ENCODE measurements around the gene BICC1. TPM values are rescaled to one million over a fixed set of nuclear protein-coding genes. Genes with fewer than 3 reads are reported as not detected.

Gene BICC1
- total RNA-seq, 4 donors from 2014 or later = 0.60 to 5.1 (median 2.2) TPM

DNA sequence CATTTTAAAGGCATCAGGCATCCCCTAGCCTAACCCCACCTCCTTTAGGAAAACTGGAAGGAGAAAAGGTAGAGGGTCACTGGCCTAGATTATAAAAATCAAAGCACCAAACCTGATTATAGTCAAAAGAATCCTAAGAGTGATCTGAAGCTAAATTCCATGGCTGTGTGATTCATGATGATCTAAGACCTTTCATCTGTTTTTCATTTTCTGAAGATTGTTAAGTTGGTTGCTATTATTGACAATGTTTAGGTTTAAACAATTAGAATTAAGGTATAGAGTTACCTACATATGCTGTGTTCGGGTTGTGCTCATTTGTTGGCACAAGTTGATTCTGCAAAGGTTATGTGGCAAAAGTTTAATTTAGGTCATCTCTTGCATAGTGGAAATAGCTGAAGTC lies 148.7 kb downstream of the BICC1 start:
- TF ChIP-seq POLR2A (IDR thresholded peaks at IDR 0.05) = no peak
- TF ChIP-seq, protein P1, sequence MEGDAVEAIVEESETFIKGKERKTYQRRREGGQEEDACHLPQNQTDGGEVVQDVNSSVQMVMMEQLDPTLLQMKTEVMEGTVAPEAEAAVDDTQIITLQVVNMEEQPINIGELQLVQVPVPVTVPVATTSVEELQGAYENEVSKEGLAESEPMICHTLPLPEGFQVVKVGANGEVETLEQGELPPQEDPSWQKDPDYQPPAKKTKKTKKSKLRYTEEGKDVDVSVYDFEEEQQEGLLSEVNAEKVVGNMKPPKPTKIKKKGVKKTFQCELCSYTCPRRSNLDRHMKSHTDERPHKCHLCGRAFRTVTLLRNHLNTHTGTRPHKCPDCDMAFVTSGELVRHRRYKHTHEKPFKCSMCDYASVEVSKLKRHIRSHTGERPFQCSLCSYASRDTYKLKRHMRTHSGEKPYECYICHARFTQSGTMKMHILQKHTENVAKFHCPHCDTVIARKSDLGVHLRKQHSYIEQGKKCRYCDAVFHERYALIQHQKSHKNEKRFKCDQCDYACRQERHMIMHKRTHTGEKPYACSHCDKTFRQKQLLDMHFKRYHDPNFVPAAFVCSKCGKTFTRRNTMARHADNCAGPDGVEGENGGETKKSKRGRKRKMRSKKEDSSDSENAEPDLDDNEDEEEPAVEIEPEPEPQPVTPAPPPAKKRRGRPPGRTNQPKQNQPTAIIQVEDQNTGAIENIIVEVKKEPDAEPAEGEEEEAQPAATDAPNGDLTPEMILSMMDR (IDR thresholded peaks at IDR 0.05) = no peak
- H3K4me1 ChIP-seq = peaks cover 0 to 3% (median 0%) of the 10 kb centered on the region in 4 donors
- H3K27ac ChIP-seq = no peak overlapping the region
- in situ Hi-C loops (cut with MboI; ENCODE audit: low pct_ligation_motif_present in 1 of 4, low pct_unique_long_range_greater_than_20kb in 1 of 4, low sequenced_read_pairs in 3 of 4) (no loop called here), intact Hi-C loops (cut with DNase I; ENCODE audit: low total_unique reads) (no loop called here)
- no peak for DNase-seq
- no peaks in the 10 kb centered on the region for H3K27me3 ChIP-seq
- no peaks in the 10 kb centered on the region for H3K36me3 ChIP-seq
- H3K4me3 ChIP-seq = no peak overlapping the region
- WGBS, 2 donors (ENCODE audit: low coverage in 1 of 2) = 71 to 89% methylated on average over 1 of the region's 1 CpG
- peaks cover 0 to 8% of the 10 kb centered on the region in 2 donors for H3K9me3 ChIP-seq

DNA sequence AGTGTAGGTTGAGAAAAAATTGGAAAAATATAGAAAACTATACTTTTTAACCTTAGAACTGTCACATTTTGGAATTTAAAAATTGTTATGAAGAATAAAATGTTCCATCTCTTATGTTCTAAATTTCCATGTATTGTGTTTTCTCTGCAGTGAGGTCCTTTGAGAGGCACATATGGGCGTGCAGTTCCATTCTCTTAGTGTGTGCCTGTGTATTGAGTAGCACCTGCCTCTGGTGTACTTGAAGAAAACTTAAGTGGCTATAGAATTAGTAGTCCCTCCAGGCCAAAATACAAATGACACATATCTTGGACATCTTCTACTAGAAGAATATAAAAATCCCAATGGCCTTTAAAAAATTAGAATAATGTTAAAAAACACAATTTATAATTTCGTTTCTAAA lies 149.2 kb downstream of the BICC1 start:
- Histone ChIP-seq H3K4me1 (peaks cover 0 to 3% (median 0%) of the 10 kb centered on the region in 4 donors), H3K27me3 (no peaks in the 10 kb centered on the region), H3K4me3 (no peak overlapping the region), H3K9me3 (peaks cover 0 to 8% of the 10 kb centered on the region in 2 donors), H3K27ac (no peak overlapping the region), H3K36me3 (no peaks in the 10 kb centered on the region)
- WGBS, 2 donors (ENCODE audit: low coverage in 1 of 2) = 36 to 46% methylated on average over 2 of the region's 2 CpGs
- in situ Hi-C loops (cut with MboI; ENCODE audit: low pct_ligation_motif_present in 1 of 4, low pct_unique_long_range_greater_than_20kb in 1 of 4, low sequenced_read_pairs in 3 of 4) (no loop called here), intact Hi-C loops (cut with DNase I; ENCODE audit: low total_unique reads) (no loop called here)
- TF ChIP-seq EP300 (IDR thresholded peaks at IDR 0.05; ENCODE audit: low read depth) (no peak), POLR2AphosphoS5 (IDR thresholded peaks at IDR 0.05) (no peak)
- TF ChIP-seq, protein P1 (IDR thresholded peaks at IDR 0.05) = no peak
- no peak for DNase-seq

DNA sequence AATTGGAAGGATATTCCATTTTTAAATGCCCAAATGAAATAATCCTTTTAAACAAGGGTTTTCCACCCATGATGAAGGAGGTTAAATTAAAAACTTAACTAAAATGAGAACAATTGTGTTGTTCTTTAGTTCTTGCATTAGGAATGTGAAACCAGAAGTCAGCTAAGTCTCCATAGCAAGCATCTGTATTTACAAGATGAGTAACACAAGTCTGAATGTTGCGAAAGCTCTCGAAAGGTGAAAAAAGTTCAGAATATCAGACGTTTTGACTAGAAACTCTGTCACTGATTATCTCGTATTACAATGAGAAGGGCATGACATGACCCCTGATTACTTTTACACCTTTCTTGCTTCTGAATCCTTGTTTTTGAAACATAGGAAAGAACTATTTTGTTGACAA lies 149.6 kb downstream of the BICC1 start:
- intact Hi-C loops (cut with DNase I; ENCODE audit: low total_unique reads) = no loop called here
- peaks cover 0 to 8% of the 10 kb centered on the region in 2 donors for H3K9me3 ChIP-seq
- H3K36me3 ChIP-seq = no peaks in the 10 kb centered on the region
- no peaks in the 10 kb centered on the region for H3K27me3 ChIP-seq
- no peak overlapping the region for H3K4me3 ChIP-seq
- H3K4me1 ChIP-seq = peaks cover 0 to 3% (median 0%) of the 10 kb centered on the region in 4 donors
- DNase-seq = no peak
- 58 to 69% methylated on average over 4 of the region's 4 CpGs for WGBS, 2 donors (ENCODE audit: low coverage in 1 of 2)
- in situ Hi-C loops (cut with MboI; ENCODE audit: low pct_ligation_motif_present in 1 of 4, low pct_unique_long_range_greater_than_20kb in 1 of 4, low sequenced_read_pairs in 3 of 4) = no loop called here
- no peak overlapping the region for H3K27ac ChIP-seq
- TF ChIP-seq, protein P1 (IDR thresholded peaks at IDR 0.05) = no peak
- TF ChIP-seq POLR2AphosphoS5 (IDR thresholded peaks at IDR 0.05) (no peak), EP300 (IDR thresholded peaks at IDR 0.05; ENCODE audit: low read depth) (no peak)

DNA sequence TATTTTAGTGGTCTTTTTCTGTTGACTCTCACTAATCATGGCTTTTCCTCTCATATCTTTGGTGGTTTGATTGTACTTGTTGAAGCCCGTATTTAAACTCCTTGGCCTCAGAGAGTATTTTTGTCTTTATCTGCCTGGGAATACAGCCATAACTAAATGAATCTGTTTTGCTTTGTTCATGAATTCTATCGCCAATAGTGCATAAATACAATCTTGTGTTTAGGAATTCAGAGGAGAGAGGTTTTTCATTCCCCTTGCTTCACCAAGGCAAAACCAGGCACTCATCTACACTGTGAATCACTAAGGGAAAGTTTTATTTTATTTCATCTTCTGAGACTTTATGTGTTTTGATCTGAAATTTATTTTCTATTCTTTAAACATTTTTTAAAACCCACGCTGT lies 152.7 kb downstream of the BICC1 start:
- H3K27me3 ChIP-seq = no peaks in the 10 kb centered on the region
- no peaks in the 10 kb centered on the region for H3K36me3 ChIP-seq
- no peak for TF ChIP-seq POLR2A (IDR thresholded peaks at IDR 0.05)
- no peak for TF ChIP-seq EP300 (IDR thresholded peaks at IDR 0.05; ENCODE audit: low read depth)
- TF ChIP-seq, protein P1 (IDR thresholded peaks at IDR 0.05) = no peak
- TF ChIP-seq POLR2AphosphoS5 (IDR thresholded peaks at IDR 0.05) = no peak
- DNase-seq = no peak
- peak overlapping the region in 3 of 4 donors; percentile 20 to 45 (median 39) for H3K27ac ChIP-seq
- WGBS, 2 donors (ENCODE audit: low coverage in 1 of 2) = 32 to 49% methylated on average over 3 of the region's 3 CpGs
- H3K9me3 ChIP-seq = peaks cover 0 to 8% of the 10 kb centered on the region in 2 donors
- H3K4me1 ChIP-seq = peaks cover 0 to 3% (median 0%) of the 10 kb centered on the region in 4 donors
- peak overlapping the region in 3 of 4 donors; percentile 4 to 38 (median 30) for H3K4me3 ChIP-seq
- in situ Hi-C loops (cut with MboI; ENCODE audit: low pct_ligation_motif_present in 1 of 4, low pct_unique_long_range_greater_than_20kb in 1 of 4, low sequenced_read_pairs in 3 of 4) (no loop called here), intact Hi-C loops (cut with DNase I; ENCODE audit: low total_unique reads) (no loop called here)
